Neuronal stem cell (in vitro differentiated cells): ENCODE data around the gene PAQR5.
A peak's percentile ranks its signal among the peaks of the same experiment; 100 is the strongest.

Source experiments
- DNase-seq: peaks from one replicate; pipeline ENCODE4 v3.0.0-alpha.2; 2013; ENCODE audit warnings: low spot score
- H2AFZ ChIP-seq: one replicate; pipeline ENCODE4 v1.6.1; 2013; ENCODE audit warnings: mild to moderate bottlenecking, low read length, inconsistent platforms
- H2AK5ac ChIP-seq: 2 replicates; pipeline ENCODE4 v1.6.1; 2013; ENCODE audit warnings: low read depth, mild to moderate bottlenecking, inconsistent platforms, low read length, moderate library complexity, mixed read lengths
- H2BK120ac ChIP-seq: 2 replicates; pipeline ENCODE4 v1.6.1; 2013; ENCODE audit warnings: low read depth, mild to moderate bottlenecking, inconsistent platforms, low read length, moderate library complexity, mixed read lengths
- H2BK12ac ChIP-seq: one replicate; pipeline ENCODE4 v1.6.1; 2013; ENCODE audit warnings: low read length, inconsistent platforms
- H2BK15ac ChIP-seq: 2 replicates; pipeline ENCODE4 v1.6.1; 2013; ENCODE audit warnings: mild to moderate bottlenecking, low read length, inconsistent platforms, mixed read lengths
- H2BK5ac ChIP-seq: one replicate; pipeline ENCODE4 v1.6.1; 2013; ENCODE audit warnings: inconsistent platforms, mild to moderate bottlenecking, low read length, moderate library complexity
- H3K14ac ChIP-seq: one replicate; pipeline ENCODE4 v1.6.1; 2013; ENCODE audit warnings: low read length, inconsistent platforms
- H3K18ac ChIP-seq: 2 replicates; pipeline ENCODE4 v1.6.1; 2013; ENCODE audit warnings: low read length, inconsistent platforms
- H3K23ac ChIP-seq: 2 replicates; pipeline ENCODE4 v1.6.1; 2013; ENCODE audit warnings: low read depth, mild to moderate bottlenecking, mixed read lengths, low read length, inconsistent platforms; ENCODE audit not compliant: poor library complexity
- H3K27ac ChIP-seq: replicated peaks from 3 replicates; pipeline ENCODE4 v1.5.1; 2013; ENCODE audit warnings: low read length, inconsistent platforms
- H3K27me3 ChIP-seq, 3 experiments: 2 replicates each; pipeline ENCODE4 v1.6.1; 2013; ENCODE audit warnings: low read length in 3 of 3, mild to moderate bottlenecking in 2 of 3, inconsistent platforms in 1 of 3, low read depth in 1 of 3, mixed read lengths in 1 of 3, moderate library complexity in 1 of 3; ENCODE audit not compliant: control insufficient read depth in 3 of 3, insufficient read depth in 3 of 3
- H3K36me3 ChIP-seq, 2 donors: replicated peaks in 1 of 2; 2 replicates each; pipeline ENCODE4 v1.6.1; 2013; ENCODE audit warnings: low read length in 2 of 2; ENCODE audit not compliant: control insufficient read depth in 2 of 2, insufficient read depth in 2 of 2
- H3K4ac ChIP-seq: 2 replicates; pipeline ENCODE4 v1.6.1; 2013; ENCODE audit warnings: inconsistent platforms, mild to moderate bottlenecking, low read length, moderate library complexity
- H3K4me1 ChIP-seq, 2 donors: 1 replicate in 1 of 2; 2 replicates in 1 of 2; pipeline ENCODE4 v1.6.1; 2013; ENCODE audit warnings: low read length in 2 of 2, low read depth in 1 of 2; ENCODE audit not compliant: control insufficient read depth in 2 of 2, insufficient read depth in 1 of 2
- H3K4me2 ChIP-seq: one replicate; pipeline ENCODE4 v1.6.1; 2013; ENCODE audit warnings: mild to moderate bottlenecking, low read length, inconsistent platforms; ENCODE audit not compliant: insufficient read depth, poor library complexity, severe bottlenecking
- H3K4me3 ChIP-seq, 2 donors: 2 replicates each; pipeline ENCODE4 v1.5.1; 2013; ENCODE audit warnings: low read length in 2 of 2, mild to moderate bottlenecking in 2 of 2, inconsistent platforms in 1 of 2, moderate library complexity in 1 of 2
- H3K79me1 ChIP-seq: one replicate; pipeline ENCODE4 v1.6.1; 2013; ENCODE audit warnings: low read depth, mild to moderate bottlenecking, inconsistent platforms, low read length, moderate library complexity
- H3K9ac ChIP-seq: one replicate; pipeline ENCODE4 v1.6.1; 2013; ENCODE audit warnings: mild to moderate bottlenecking, low read depth, low read length, inconsistent platforms; ENCODE audit not compliant: poor library complexity
- H3K9me3 ChIP-seq, 2 donors: replicated peaks in 1 of 2; 2 replicates each; pipeline versions ENCODE3 to v1.6.1; 2013; ENCODE audit warnings: low read length in 2 of 2, mild to moderate bottlenecking in 2 of 2, inconsistent platforms in 1 of 2, low read depth in 1 of 2, mixed read lengths in 1 of 2, moderate library complexity in 1 of 2; ENCODE audit not compliant: control insufficient read depth in 2 of 2, insufficient read depth in 1 of 2
- H4K8ac ChIP-seq: one replicate; pipeline ENCODE4 v1.6.1; 2013; ENCODE audit warnings: low read depth, mild to moderate bottlenecking, inconsistent platforms, low read length, moderate library complexity
- H4K91ac ChIP-seq: one replicate; pipeline ENCODE4 v1.6.1; 2013; ENCODE audit warnings: low read length, low read depth, mild to moderate bottlenecking, inconsistent platforms; ENCODE audit not compliant: poor library complexity
- WGBS, 2 donors: extraction: QIAGEN DNeasy Blood & Tissue Kit; methylation state at CpG; one replicate each; pipeline ENCODE4 v1.1.7; 2013; ENCODE audit warnings: missing lambda C conversion rate in 2 of 2, mixed read lengths in 1 of 2; ENCODE audit not compliant: insufficient read length in 2 of 2, insufficient replicate concordance in 1 of 2; ENCODE audit errors: extremely low coverage in 2 of 2; 5-methylcytosine and 5-hydroxymethylcytosine counted together

The PAQR5 gene

DNA sequence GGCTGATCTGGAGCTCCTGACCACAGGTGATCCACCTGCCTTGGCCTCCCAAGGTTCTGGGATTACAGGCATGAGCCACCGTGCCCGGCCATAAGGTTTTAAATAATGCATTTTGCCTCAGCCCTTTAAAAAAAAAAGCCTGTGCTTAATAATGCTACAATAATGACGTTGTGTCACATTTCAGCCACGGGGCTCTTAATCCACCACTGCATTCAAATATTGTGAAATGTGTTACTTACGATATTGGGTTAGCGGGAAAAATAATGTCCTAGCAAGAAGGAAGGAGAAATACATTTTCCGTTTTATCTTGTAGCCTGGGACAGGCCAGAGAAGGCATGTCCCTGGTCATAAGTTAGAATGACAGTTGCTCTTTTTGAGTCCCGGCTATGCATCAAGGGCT, 17.6 kb downstream of the PAQR5 start:
- no peak for DNase-seq
- no peak overlapping the region for H3K23ac ChIP-seq
- no peak overlapping the region for H2BK5ac ChIP-seq
- no peak overlapping the region for H3K4me2 ChIP-seq
- H3K4me3 ChIP-seq: no peak overlapping the region
- H3K4me1 ChIP-seq: peaks cover 0 to 3% of the 10 kb centered on the region in 2 donors
- no peaks in the 10 kb centered on the region for H3K36me3 ChIP-seq
- no peak overlapping the region for H2BK12ac ChIP-seq
- peaks cover 0 to 54% (median 0%) of the 10 kb centered on the region in 3 experiments for H3K27me3 ChIP-seq
- H4K8ac ChIP-seq: no peak overlapping the region
- H2AFZ ChIP-seq: no peak overlapping the region
- H4K91ac ChIP-seq: no peak overlapping the region
- H2AK5ac ChIP-seq: no peak overlapping the region
- no peak overlapping the region for H3K27ac ChIP-seq
- H3K79me1 ChIP-seq: no peaks in the 10 kb centered on the region
- no peak overlapping the region for H3K9ac ChIP-seq
- no peak overlapping the region for H3K14ac ChIP-seq
- no peaks in the 10 kb centered on the region for H3K9me3 ChIP-seq
- no peak overlapping the region for H3K18ac ChIP-seq
- H2BK15ac ChIP-seq: no peak overlapping the region
- no peak overlapping the region for H3K4ac ChIP-seq
- H2BK120ac ChIP-seq: no peak overlapping the region
- no CpG with 5 or more reads among the region's 8 CpGs for WGBS, 2 donors

DNA sequence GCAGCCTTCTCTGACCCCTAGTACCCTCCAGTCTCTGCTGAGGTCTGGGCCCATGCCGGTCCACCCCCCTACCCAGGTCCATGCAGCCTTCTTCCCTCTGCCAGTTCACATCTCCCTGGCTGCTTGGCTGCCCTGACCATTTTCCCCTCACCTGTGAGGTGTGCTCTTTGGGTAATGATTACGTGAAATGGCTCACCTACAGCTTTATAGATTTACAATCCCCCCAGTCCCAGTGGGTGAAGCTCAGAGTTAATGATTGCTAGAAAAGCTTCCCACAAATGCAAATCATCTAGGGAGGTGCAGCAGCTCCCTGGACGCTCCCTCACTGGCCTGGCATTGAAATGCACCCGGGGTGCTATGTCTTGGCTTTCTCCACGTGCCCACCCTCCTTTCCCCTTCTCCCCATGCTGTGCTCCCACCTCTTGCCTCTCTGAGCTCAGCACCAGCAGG, 18.7 kb downstream of the PAQR5 start:
- Histone ChIP-seq H3K27ac (no peak overlapping the region), H2BK5ac (no peak overlapping the region), H3K36me3 (no peaks in the 10 kb centered on the region), H3K27me3 (peaks cover 0 to 49% (median 0%) of the 10 kb centered on the region in 3 experiments), H3K4ac (no peak overlapping the region), H3K4me3 (no peak overlapping the region), H4K91ac (no peak overlapping the region), H2BK15ac (no peak overlapping the region), H3K23ac (no peak overlapping the region), H2BK120ac (no peak overlapping the region), H3K9ac (peak overlapping the region; percentile 30), H3K9me3 (no peaks in the 10 kb centered on the region), H3K18ac (no peak overlapping the region), H3K14ac (peak overlapping the region; percentile 95), H3K4me1 (peaks cover 0 to 3% of the 10 kb centered on the region in 2 donors), H2AK5ac (peak overlapping the region; percentile 19), H2BK12ac (no peak overlapping the region), H3K4me2 (no peak overlapping the region), H2AFZ (no peak overlapping the region), H4K8ac (no peak overlapping the region), H3K79me1 (no peaks in the 10 kb centered on the region)
- no CpG with 5 or more reads among the region's 5 CpGs for WGBS, 2 donors
- DNase-seq: no peak

DNA sequence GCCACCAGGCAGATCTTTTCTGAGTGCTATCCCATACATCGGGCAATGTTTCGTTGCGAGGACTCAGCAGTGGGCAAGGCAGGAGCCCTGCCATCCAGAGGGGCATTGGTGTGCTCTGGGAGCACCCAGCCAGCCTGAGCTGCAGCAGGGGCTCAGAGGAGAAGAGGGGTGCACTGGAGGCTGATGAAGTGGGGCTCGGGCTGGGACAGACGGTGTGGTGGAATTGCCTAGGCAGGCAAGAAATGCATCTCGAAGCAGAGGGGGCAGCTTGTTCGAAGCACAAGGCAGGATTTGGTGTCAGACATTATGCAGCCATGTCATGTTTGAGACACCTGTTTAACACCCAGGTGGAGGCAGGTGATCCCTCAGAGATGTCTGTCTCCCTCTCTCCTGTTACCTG, 19.3 kb downstream of the PAQR5 start:
- Histone ChIP-seq H3K18ac (peak overlapping the region; percentile 29), H3K27me3 (peaks cover 0 to 45% (median 0%) of the 10 kb centered on the region in 3 experiments), H3K4me3 (no peak overlapping the region), H2BK5ac (peak overlapping the region; percentile 14), H3K23ac (no peak overlapping the region), H2BK15ac (no peak overlapping the region), H3K9ac (no peak overlapping the region), H3K36me3 (no peaks in the 10 kb centered on the region), H2BK120ac (no peak overlapping the region), H4K91ac (no peak overlapping the region), H2AK5ac (peak overlapping the region; percentile 49), H3K14ac (peak overlapping the region; percentile 95), H3K27ac (no peak overlapping the region), H3K79me1 (no peaks in the 10 kb centered on the region), H3K4me2 (no peak overlapping the region), H3K4ac (no peak overlapping the region), H3K4me1 (peaks cover 0 to 3% of the 10 kb centered on the region in 2 donors), H4K8ac (no peak overlapping the region), H2BK12ac (no peak overlapping the region), H3K9me3 (no peaks in the 10 kb centered on the region), H2AFZ (no peak overlapping the region)
- WGBS, 2 donors: no CpG with 5 or more reads among the region's 7 CpGs
- DNase-seq: no peak

DNA sequence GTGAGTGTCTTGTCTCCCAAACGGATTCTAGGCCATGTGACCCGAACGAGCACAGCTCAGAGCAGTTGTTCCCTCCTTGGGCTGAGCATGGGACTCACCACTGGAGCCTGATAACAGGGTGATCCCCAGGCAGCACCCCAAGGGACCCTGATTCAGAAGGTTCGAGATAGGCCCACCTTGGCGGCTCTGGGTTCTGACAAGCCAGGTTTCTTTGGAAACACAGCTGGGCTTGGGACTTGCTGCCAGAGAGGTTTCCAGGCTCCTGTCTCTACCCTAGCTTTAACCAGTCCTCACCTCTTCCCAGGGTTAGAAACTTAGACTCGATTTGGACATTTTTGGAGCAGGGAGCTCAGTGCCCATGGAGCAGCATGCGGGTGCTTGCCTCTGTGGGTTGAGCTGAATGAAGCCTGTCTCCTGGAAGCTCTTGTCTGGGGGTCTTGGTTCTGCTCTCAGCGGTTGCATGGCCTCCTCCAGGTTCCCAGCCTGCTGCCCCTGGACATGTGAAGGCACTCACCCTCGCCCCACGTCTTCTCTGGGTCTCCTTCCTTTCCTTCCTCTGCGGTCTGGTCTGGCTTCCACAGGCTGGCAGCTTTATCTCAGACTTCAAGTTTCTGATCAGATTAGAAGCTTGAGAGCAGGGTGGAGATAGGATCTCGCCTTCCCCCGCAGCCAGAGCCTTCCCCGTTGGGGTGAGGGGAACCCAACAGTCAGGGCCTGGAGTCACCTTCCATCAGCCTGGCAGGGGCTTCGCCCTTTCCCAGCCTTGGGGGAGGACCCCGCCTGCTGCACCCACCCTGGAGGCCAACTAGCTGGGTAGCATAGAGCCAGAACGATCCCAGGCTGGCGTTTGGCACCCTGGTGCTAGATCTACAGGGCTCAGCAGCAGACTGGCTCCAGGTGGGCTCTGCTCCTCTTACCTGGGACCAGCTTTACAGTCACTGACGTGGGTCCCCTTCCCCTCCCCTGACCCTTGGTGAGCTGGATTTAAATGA, 21.0 kb downstream of the PAQR5 start:
- Histone ChIP-seq H3K36me3 (no peaks in the 10 kb centered on the region), H3K18ac (peak overlapping the region; percentile 69), H3K4me1 (peaks cover 2 to 3% of the 10 kb centered on the region in 2 donors), H3K79me1 (no peaks in the 10 kb centered on the region), H3K27ac (no peak overlapping the region), H3K14ac (no peak overlapping the region), H3K9ac (no peak overlapping the region), H2BK5ac (no peak overlapping the region), H3K27me3 (peaks cover 0 to 34% (median 0%) of the 10 kb centered on the region in 3 experiments), H3K9me3 (peaks cover 0 to 2% of the 10 kb centered on the region in 2 donors), H2BK15ac (peak overlapping the region; percentile 2), H3K4ac (no peak overlapping the region), H3K4me2 (no peak overlapping the region), H4K91ac (no peak overlapping the region), H2BK120ac (no peak overlapping the region), H3K4me3 (peak overlapping the region in 1 of 2 donors; percentile 1), H2AK5ac (peak overlapping the region; percentile 72), H3K23ac (peak overlapping the region; percentile 67), H4K8ac (no peak overlapping the region), H2BK12ac (no peak overlapping the region), H2AFZ (no peak overlapping the region)
- DNase-seq: no peak
- no CpG with 5 or more reads among the region's 19 CpGs for WGBS, 2 donors
